Coronary artery (tissue), 2 donors: ENCODE results near the gene ANXA4.

Experiments
- DNase-seq: peaks from one replicate; pipeline ENCODE4 v3.0.0-alpha.2; 2017; ENCODE audit warnings: low spot score
- H3K27ac ChIP-seq, 2 donors: fragments of 200-600 bp; sonication (generic); one replicate each; pipeline ENCODE4 v1.5.1; 2016 to 2019
- H3K4me3 ChIP-seq: fragments of 200-600 bp; sonication (generic); 2 replicates; pipeline ENCODE4 v1.5.1; 2016; ENCODE audit warnings: mild to moderate bottlenecking, moderate library complexity
- TF ChIP-seq, protein P1 (sequence below): fragments of 200-600 bp; sonication (generic); IDR thresholded peaks from one replicate; pipeline ENCODE4 v1.5.1; 2019; ENCODE audit warnings: antibody characterized with exemption

Gene ANXA4

DNA sequence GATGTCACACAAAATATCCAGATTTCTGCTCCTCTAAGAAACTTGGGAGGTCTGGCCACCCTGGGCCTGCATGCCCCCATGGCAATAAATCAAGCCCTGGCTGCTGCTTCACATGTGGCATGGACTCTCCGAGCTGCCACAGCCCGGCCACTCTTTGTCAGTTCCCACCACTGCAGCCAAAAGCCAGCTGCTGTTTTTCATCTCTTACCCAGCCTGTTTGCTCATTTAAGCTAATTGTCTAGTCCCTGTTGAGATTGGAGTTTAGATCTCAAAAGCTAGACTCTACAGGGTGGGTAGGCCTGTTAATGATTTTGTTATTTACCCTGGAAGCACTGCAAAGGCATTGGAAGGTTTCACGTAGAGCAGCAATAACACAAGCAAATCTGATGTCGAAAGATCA, 20.9 kb upstream of the ANXA4 start:
- Histone ChIP-seq H3K4me3 (no peak overlapping the region), H3K27ac (no peak overlapping the region)
- TF ChIP-seq, protein P1, sequence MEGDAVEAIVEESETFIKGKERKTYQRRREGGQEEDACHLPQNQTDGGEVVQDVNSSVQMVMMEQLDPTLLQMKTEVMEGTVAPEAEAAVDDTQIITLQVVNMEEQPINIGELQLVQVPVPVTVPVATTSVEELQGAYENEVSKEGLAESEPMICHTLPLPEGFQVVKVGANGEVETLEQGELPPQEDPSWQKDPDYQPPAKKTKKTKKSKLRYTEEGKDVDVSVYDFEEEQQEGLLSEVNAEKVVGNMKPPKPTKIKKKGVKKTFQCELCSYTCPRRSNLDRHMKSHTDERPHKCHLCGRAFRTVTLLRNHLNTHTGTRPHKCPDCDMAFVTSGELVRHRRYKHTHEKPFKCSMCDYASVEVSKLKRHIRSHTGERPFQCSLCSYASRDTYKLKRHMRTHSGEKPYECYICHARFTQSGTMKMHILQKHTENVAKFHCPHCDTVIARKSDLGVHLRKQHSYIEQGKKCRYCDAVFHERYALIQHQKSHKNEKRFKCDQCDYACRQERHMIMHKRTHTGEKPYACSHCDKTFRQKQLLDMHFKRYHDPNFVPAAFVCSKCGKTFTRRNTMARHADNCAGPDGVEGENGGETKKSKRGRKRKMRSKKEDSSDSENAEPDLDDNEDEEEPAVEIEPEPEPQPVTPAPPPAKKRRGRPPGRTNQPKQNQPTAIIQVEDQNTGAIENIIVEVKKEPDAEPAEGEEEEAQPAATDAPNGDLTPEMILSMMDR: no peak
- DNase-seq: no peak

DNA sequence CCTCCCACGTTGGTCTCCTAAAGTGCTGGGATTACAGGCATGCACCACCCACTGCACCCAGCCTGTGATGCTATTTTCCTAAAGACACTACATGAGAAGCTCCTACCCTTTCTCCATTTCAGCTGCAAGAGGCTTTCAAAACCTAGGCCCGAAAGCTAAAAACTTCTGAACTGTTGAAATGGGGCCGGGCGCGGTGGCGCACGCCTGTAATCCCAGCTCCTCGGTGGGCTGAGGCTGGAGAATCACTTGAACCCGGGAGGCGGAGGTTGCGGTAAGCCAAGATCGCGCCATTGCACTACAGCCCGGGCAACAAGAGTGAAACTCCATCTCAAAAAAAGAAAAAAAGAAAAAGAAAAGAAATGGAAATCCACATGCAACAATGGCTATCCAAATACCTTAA, 18.1 kb upstream of the ANXA4 start:
- no peak for DNase-seq
- Histone ChIP-seq H3K4me3 (no peak overlapping the region), H3K27ac (no peak overlapping the region)
- TF ChIP-seq, protein P1: no peak

DNA sequence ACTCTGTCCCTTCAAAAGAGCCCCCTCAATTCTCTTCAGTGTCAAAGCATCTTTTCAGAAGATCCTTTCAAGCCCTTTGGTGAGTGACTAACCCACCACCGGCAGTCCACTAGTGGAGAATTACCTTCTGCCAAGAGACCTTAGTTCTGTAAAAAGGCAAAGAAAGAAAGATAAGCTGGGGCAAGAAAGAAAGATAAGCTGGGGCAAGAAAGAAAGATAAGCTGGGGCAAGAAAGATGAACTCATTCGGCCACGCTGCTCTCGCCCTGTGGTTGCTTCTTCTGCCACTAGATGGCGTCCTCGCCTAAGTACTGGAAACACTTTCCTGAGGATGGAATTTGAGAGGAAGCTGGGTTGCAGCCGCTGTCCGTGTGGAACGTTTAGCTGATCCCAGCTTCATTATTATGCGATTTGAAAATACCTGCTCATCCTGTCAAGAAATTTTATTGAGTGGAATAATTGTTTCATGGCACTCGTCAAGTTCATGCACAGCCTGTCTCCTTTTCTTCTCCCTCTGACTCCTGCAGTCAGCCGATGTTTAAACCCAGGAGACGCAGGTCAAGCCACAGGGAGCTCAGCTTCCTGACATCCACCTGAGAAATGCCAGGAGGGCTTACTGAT, 17.3 kb upstream of the ANXA4 start:
- peak; percentile 87 for DNase-seq
- H3K27ac ChIP-seq: no peak overlapping the region
- TF ChIP-seq, protein P1: peak; percentile 74
- H3K4me3 ChIP-seq: peak overlapping the region; percentile 44

DNA sequence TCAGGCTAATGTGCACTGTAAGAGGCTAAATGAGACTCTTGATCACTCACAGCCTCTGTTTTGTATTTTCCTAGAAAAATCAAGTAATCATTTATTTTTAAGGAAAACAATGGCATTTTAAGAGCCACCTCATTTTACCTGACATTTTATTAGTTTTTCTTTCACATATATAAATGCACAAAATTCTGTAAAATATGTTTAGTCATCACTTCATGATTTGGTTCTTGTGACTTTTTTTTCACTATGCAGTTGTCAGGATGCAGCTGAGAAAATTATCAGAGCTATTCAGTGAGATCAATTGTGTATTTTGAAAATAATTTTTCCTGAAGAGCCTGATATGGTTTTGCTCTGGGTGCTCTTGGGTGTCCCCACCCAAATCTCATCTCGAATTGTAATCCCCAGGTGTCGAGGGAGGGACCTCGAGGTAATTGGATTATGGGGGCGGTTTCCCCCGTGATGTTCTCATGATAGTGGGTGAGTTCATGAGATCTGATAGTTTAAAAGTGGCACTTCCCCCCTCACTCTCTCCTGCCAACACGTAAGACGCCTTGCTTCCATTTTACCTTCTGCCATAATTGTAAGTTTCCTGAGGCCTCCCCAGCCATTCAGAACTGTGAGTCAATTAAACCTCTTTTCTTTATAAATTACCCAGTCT, 16.1 kb upstream of the ANXA4 start:
- TF ChIP-seq, protein P1: no peak
- Histone ChIP-seq H3K27ac (no peak overlapping the region), H3K4me3 (no peak overlapping the region)
- DNase-seq: no peak

DNA sequence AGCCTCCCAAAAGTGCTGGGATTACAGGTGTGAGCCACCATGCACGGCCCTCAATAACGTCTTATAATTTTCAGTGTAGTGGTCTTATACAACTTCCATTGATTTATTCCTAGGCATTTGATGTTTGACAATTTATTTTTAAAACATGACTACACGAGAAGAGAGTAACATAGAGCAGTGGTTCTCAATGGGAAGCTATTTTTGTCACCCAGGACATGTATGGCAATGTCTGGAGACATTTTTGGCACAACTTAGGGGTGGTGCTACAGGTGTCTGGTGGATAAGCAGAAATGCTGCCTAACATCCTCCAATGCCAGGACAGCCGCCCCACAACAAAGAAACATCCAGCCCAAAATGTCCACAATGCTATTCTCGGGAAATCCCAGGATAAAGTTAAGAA, 12.7 kb upstream of the ANXA4 start:
- TF ChIP-seq, protein P1: no peak
- no peak overlapping the region for H3K27ac ChIP-seq
- no peak for DNase-seq
- no peak overlapping the region for H3K4me3 ChIP-seq

DNA sequence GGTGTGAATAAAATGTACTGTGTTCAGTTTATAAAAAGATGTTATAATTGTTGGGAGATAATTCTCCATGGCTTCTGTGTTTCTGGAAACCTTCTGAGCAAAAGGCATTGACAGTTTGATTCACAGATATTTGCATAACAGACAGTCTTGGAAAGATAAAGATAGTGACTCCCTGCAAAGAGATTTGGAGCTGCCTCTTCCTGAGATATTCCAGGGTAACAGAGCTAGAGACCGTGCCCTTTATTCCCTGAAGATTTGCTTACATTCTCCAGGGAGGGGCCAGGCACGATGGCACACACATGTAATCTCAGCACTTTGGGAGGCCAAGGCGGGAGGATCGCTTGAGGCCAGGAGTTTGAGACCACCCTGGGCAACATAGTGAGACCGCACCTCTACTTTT, 12.2 kb upstream of the ANXA4 start:
- no peak overlapping the region for H3K27ac ChIP-seq
- no peak for DNase-seq
- TF ChIP-seq, protein P1: no peak
- no peak overlapping the region for H3K4me3 ChIP-seq
